ENCODE measurements around the gene GPR78. TPM values are rescaled to one million over a fixed set of nuclear protein-coding genes. Genes with fewer than 3 reads are reported as not detected.
A peak's percentile ranks its signal among the peaks of the same experiment; 100 is the strongest.

The GPR78 gene
- total and polyA plus RNA-seq, 4 donors: 0.05 to 0.28 TPM; not detected in 2

GRCh38 chr4:8593264-8594096, 13.3 kb downstream of the GPR78 start:
- H3K4me1 ChIP-seq (ENCODE audit: control insufficient read depth in 5 of 5, insufficient read depth in 5 of 5, low read length in 5 of 5): peaks cover 0 to 5% (median 0%) of the 10 kb centered on the region in 5 donors
- peaks cover 0 to 38% (median 19%) of the 10 kb centered on the region in 3 donors for H3K27me3 ChIP-seq (ENCODE audit: control insufficient read depth in 3 of 3, insufficient read depth in 3 of 3, low read length in 2 of 3)
- H3K9ac ChIP-seq (ENCODE audit: insufficient read depth in 1 of 2, low read length in 2 of 2): no peak overlapping the region
- H3K36me3 ChIP-seq (ENCODE audit: control insufficient read depth in 4 of 4, insufficient read depth in 4 of 4, low read length in 4 of 4): no peaks in the 10 kb centered on the region
- TF ChIP-seq, protein P1, sequence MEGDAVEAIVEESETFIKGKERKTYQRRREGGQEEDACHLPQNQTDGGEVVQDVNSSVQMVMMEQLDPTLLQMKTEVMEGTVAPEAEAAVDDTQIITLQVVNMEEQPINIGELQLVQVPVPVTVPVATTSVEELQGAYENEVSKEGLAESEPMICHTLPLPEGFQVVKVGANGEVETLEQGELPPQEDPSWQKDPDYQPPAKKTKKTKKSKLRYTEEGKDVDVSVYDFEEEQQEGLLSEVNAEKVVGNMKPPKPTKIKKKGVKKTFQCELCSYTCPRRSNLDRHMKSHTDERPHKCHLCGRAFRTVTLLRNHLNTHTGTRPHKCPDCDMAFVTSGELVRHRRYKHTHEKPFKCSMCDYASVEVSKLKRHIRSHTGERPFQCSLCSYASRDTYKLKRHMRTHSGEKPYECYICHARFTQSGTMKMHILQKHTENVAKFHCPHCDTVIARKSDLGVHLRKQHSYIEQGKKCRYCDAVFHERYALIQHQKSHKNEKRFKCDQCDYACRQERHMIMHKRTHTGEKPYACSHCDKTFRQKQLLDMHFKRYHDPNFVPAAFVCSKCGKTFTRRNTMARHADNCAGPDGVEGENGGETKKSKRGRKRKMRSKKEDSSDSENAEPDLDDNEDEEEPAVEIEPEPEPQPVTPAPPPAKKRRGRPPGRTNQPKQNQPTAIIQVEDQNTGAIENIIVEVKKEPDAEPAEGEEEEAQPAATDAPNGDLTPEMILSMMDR (IDR thresholded peaks at IDR 0.05; ENCODE audit: control extremely low read depth, extremely low read depth): no peak
- H3K4me3 ChIP-seq: no peak overlapping the region
- H3K9me3 ChIP-seq (ENCODE audit: control insufficient read depth in 4 of 4, insufficient read depth in 3 of 4, low read length in 3 of 4): no peaks in the 10 kb centered on the region
- DNase-seq (no peak), ATAC-seq (ENCODE audit: insufficient read depth, low FRiP score) (no peak)
- WGBS, 2 donors: 20 to 26% methylated on average over 23 to 24 of the region's 24 CpGs
- H3K27ac ChIP-seq (ENCODE audit: low read depth in 1 of 2, low read length in 1 of 2): no peak overlapping the region

DNA sequence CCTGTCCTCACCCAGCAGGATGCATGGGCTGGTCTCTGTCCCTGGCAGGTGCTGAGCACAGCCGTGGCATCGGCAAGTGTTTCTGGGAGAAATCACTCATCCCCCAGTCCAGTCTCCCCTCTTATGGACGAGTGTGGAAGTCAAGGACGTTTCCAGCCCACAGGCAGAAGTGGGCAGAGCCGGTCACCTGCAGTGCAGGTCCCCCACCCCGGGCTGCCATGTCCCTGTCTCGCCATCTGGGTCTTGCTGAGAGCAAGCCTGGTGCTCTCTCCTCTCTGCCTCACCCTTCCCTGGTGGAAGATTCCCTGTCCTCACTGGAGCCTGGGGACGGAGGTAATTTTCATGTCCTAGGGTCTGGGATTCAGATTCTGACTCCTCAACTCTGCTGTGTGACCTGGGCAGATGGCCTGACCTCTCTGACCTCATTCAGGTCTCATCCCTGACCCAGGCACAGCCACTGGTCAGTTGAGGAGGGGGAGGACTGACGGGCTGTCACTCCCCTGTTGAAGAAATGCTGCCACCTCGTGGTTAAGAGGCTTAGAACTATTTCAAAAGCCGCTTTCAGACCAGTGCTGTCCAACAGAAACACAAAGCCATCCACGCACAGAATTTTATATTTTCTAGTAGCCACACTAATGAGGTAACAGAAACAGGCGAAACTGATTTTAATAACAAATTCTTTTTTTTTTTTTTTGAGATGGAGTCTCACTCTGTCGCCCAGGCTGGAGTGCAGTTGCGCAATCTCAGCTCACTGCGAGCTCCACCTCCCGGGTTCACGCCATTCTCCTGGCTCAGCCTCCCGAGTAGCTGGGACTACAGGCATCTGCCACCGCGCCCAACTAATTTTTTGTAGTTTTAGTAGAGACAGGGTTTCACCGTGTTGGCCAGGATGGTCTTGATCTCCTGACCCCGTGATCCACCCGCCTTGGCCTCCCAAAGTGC, 14.2 kb downstream of the GPR78 start:
- TF ChIP-seq, protein P1 (IDR thresholded peaks at IDR 0.05; ENCODE audit: control extremely low read depth, extremely low read depth): peak; percentile 18
- Histone ChIP-seq H3K9ac (ENCODE audit: insufficient read depth in 1 of 2, low read length in 2 of 2) (no peak overlapping the region), H3K4me3 (no peak overlapping the region), H3K4me1 (ENCODE audit: control insufficient read depth in 5 of 5, insufficient read depth in 5 of 5, low read length in 5 of 5) (peaks cover 0 to 5% (median 0%) of the 10 kb centered on the region in 5 donors), H3K27ac (ENCODE audit: low read depth in 1 of 2, low read length in 1 of 2) (no peak overlapping the region), H3K36me3 (ENCODE audit: control insufficient read depth in 4 of 4, insufficient read depth in 4 of 4, low read length in 4 of 4) (no peaks in the 10 kb centered on the region), H3K27me3 (ENCODE audit: control insufficient read depth in 3 of 3, insufficient read depth in 3 of 3, low read length in 2 of 3) (peaks cover 0 to 38% (median 19%) of the 10 kb centered on the region in 3 donors), H3K9me3 (ENCODE audit: control insufficient read depth in 4 of 4, insufficient read depth in 3 of 4, low read length in 3 of 4) (no peaks in the 10 kb centered on the region)
- ATAC-seq (ENCODE audit: insufficient read depth, low FRiP score) (peak; percentile 55), DNase-seq (peak; percentile 61 to 79 (median 75))
- 51 to 57% methylated on average over 24 of the region's 24 CpGs for WGBS, 2 donors

- DNase-seq (no peak), ATAC-seq (ENCODE audit: insufficient read depth, low FRiP score) (no peak)
- peaks cover 0 to 5% (median 0%) of the 10 kb centered on the region in 5 donors for H3K4me1 ChIP-seq (ENCODE audit: control insufficient read depth in 5 of 5, insufficient read depth in 5 of 5, low read length in 5 of 5)
- H3K9ac ChIP-seq (ENCODE audit: insufficient read depth in 1 of 2, low read length in 2 of 2): no peak overlapping the region
- TF ChIP-seq, protein P1 (IDR thresholded peaks at IDR 0.05; ENCODE audit: control extremely low read depth, extremely low read depth): no peak
- 69 to 83% methylated on average over 16 of the region's 16 CpGs for WGBS, 2 donors
- peaks cover 0 to 37% (median 19%) of the 10 kb centered on the region in 3 donors for H3K27me3 ChIP-seq (ENCODE audit: control insufficient read depth in 3 of 3, insufficient read depth in 3 of 3, low read length in 2 of 3)
- H3K36me3 ChIP-seq (ENCODE audit: control insufficient read depth in 4 of 4, insufficient read depth in 4 of 4, low read length in 4 of 4): no peaks in the 10 kb centered on the region
- H3K9me3 ChIP-seq (ENCODE audit: control insufficient read depth in 4 of 4, insufficient read depth in 3 of 4, low read length in 3 of 4): no peaks in the 10 kb centered on the region
- no peak overlapping the region for H3K4me3 ChIP-seq
- no peak overlapping the region for H3K27ac ChIP-seq (ENCODE audit: low read depth in 1 of 2, low read length in 1 of 2)
These were observed 15.3 kb downstream of the GPR78 start for GRCh38 chr4:8595237-8596087.
